Endothelial cell (in vitro differentiated cells): ENCODE results near the gene RPH3AL. TPM values are rescaled to one million over a fixed set of nuclear protein-coding genes. Genes with fewer than 3 reads are reported as not detected.
"Not testable (repeated sequence)": the region's sequence is repeated elsewhere in the genome, so short reads cannot be mapped to it uniquely, and the experiment has no call there.

Experiments
- DNase-seq: peaks from one replicate; pipeline ENCODE4 v3.0.0; 2021; ENCODE audit warnings: low spot score
- H3K27ac Mint-ChIP-seq: one replicate; pipeline ENCODE4 v1.8.0; 2021; ENCODE audit warnings: mixed read lengths, inconsistent platforms; ENCODE audit not compliant: unreplicated experiment
- H3K27me3 Mint-ChIP-seq: one replicate; pipeline ENCODE4 v1.8.0; 2021; ENCODE audit warnings: mild to moderate bottlenecking, moderate library complexity, mixed read lengths, inconsistent platforms; ENCODE audit not compliant: unreplicated experiment
- H3K36me3 Mint-ChIP-seq: one replicate; pipeline ENCODE4 v1.8.0; 2021; ENCODE audit warnings: mild to moderate bottlenecking, low read depth, mixed read lengths, inconsistent platforms; ENCODE audit not compliant: unreplicated experiment
- H3K4me1 Mint-ChIP-seq: one replicate; pipeline ENCODE4 v1.8.0; 2021; ENCODE audit warnings: mild to moderate bottlenecking, mixed read lengths, inconsistent platforms; ENCODE audit not compliant: unreplicated experiment
- H3K4me3 Mint-ChIP-seq: one replicate; pipeline ENCODE4 v1.8.0; 2021; ENCODE audit warnings: mild to moderate bottlenecking, mixed read lengths, inconsistent platforms; ENCODE audit not compliant: unreplicated experiment
- H3K9me3 Mint-ChIP-seq: one replicate; pipeline ENCODE4 v1.8.0; 2021; ENCODE audit warnings: mixed read lengths, inconsistent platforms; ENCODE audit not compliant: unreplicated experiment
- CTCF ChIP-seq: fragments of 200-600 bp; sonication (generic); IDR thresholded peaks from one replicate; pipeline ENCODE4 v1.5.0; 2021; ENCODE audit warnings: antibody characterized with exemption; ENCODE audit not compliant: unreplicated experiment
- total RNA-seq: library from RNA; stranded (reverse); fragmentation: NEBNext Ultra II Directional; extraction: Animal tissue kit (Norgen Biotek cat#: 25700); gene quantifications from one replicate; pipeline ENCODE4 v1.2.1, GENCODE V29; 2021; ENCODE audit not compliant: unreplicated experiment

RPH3AL gene
- total RNA-seq, 1 donor from 2014 or later = 3.4 TPM

DNA sequence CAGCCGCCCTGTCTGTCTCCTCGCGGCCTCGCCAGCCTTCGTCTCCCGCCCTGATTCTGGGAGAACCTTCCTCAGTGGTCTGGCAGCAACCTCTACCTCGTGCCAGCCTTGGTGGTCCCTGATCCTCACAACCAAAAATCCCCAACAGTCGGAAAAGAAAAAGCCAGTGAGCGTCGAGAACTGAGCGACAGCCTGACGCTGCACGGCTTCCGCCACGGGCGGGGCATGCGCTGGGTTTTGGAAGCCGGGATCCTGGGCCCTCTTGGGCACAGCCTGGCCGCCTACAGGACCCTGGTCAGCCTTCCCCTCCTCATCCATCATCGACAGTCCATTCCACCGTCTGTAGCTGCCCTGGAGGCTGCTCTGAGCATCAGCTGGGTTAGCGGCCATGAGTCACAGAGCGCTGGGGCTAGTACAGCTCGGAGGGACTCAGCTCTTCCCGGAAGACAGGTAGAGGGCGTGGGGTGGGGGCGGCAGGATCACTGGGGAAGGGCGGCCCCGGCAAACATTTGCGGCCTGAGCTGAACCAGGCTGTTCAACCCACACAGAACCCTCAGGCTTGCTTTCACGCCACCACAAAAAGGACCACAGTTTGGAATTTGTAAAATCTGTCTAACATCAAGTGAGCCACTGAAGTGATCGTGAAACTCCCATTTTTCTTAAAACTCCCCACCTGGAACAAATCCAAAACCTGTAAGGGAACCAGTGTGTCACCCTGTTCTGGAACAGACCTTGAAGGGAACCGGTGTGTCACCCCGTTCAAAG, 115.8 kb downstream of the RPH3AL start:
- H3K27ac Mint-ChIP-seq = no peak overlapping the region
- H3K4me1 Mint-ChIP-seq = peaks cover 2% of the 10 kb centered on the region
- H3K4me3 Mint-ChIP-seq = no peak overlapping the region
- H3K27me3 Mint-ChIP-seq = no peaks in the 10 kb centered on the region
- no peak for TF ChIP-seq CTCF
- no peaks in the 10 kb centered on the region for H3K9me3 Mint-ChIP-seq
- DNase-seq = no peak
- H3K36me3 Mint-ChIP-seq = no peaks in the 10 kb centered on the region

- DNase-seq = no peak
- Mint-ChIP-seq H3K4me3 (no peak overlapping the region), H3K27ac (no peak overlapping the region), H3K9me3 (no peaks in the 10 kb centered on the region), H3K27me3 (no peaks in the 10 kb centered on the region), H3K4me1 (peaks cover 2% of the 10 kb centered on the region), H3K36me3 (no peaks in the 10 kb centered on the region)
- no peak for TF ChIP-seq CTCF
Measured at GRCh38 chr17:235831-236640, 116.6 kb downstream of the RPH3AL start.

- not testable (repeated sequence) for H3K36me3 Mint-ChIP-seq, DNase-seq, H3K9me3 Mint-ChIP-seq, H3K27me3 Mint-ChIP-seq, H3K4me1 Mint-ChIP-seq, H3K27ac Mint-ChIP-seq, H3K4me3 Mint-ChIP-seq
Measured at GRCh38 chr17:234994-235830, 117.4 kb downstream of the RPH3AL start.

GRCh38 chr17:234163-234993, 118.2 kb downstream of the RPH3AL start:
- not testable (repeated sequence) for DNase-seq, H3K4me1 Mint-ChIP-seq

GRCh38 chr17:233473-233941, 119.1 kb downstream of the RPH3AL start:
- DNase-seq = no peak
- Mint-ChIP-seq H3K27me3 (peaks cover 1% of the 10 kb centered on the region), H3K4me1 (peaks cover 13% of the 10 kb centered on the region), H3K4me3 (no peak overlapping the region), H3K9me3 (no peaks in the 10 kb centered on the region), H3K36me3 (peaks cover 3% of the 10 kb centered on the region), H3K27ac (no peak overlapping the region)
- TF ChIP-seq CTCF = no peak

More at GRCh38 chr17:234163-234993, 118.2 kb downstream of the RPH3AL start:
- not testable (repeated sequence) for H3K27ac Mint-ChIP-seq, H3K27me3 Mint-ChIP-seq, H3K36me3 Mint-ChIP-seq, H3K9me3 Mint-ChIP-seq, H3K4me3 Mint-ChIP-seq
